ENCODE measurements around the gene CTDSPL2.
"Not testable (repeated sequence)": the region's sequence is repeated elsewhere in the genome, so short reads cannot be mapped to it uniquely, and the experiment has no call there.

Gene CTDSPL2

GRCh38 chr15:44443515-44443914 is 16.1 kb downstream of the CTDSPL2 start:
- TF ChIP-seq ISL1 (CRISPR knock-in tag; IDR thresholded peaks at IDR 0.05) (no peak), BACH2 (CRISPR knock-in tag; IDR thresholded peaks at IDR 0.05; ENCODE audit: borderline replicate concordance) (no peak), ZNF8 (CRISPR knock-in tag; IDR thresholded peaks at IDR 0.05) (no peak), ZFP30 (CRISPR knock-in tag; IDR thresholded peaks at IDR 0.05) (no peak), ZFP3 (CRISPR knock-in tag; IDR thresholded peaks at IDR 0.05) (no peak)

GRCh38 chr15:44447772-44448376 is 20.4 kb downstream of the CTDSPL2 start:
- TF ChIP-seq POU6F1 (CRISPR knock-in tag; IDR thresholded peaks at IDR 0.05; ENCODE audit: borderline replicate concordance, low read depth) (no peak), SNAI2 (CRISPR knock-in tag; IDR thresholded peaks at IDR 0.05) (no peak), CSRNP3 (CRISPR knock-in tag; IDR thresholded peaks at IDR 0.05) (no peak), TOX (CRISPR knock-in tag; IDR thresholded peaks at IDR 0.05; ENCODE audit: borderline replicate concordance) (no peak), GLIS3 (CRISPR knock-in tag; IDR thresholded peaks at IDR 0.05) (no peak), ZFP3 (CRISPR knock-in tag; IDR thresholded peaks at IDR 0.05) (no peak), ESRRG (CRISPR knock-in tag; IDR thresholded peaks at IDR 0.05) (no peak), CSDC2 (CRISPR knock-in tag; IDR thresholded peaks at IDR 0.05) (no peak), ZNF565 (CRISPR knock-in tag; conservative IDR thresholded peaks at IDR 0.05; ENCODE audit: low read depth) (no peak), ZNF8 (CRISPR knock-in tag; IDR thresholded peaks at IDR 0.05) (no peak), ZFP30 (CRISPR knock-in tag; IDR thresholded peaks at IDR 0.05) (no peak)
- no peak for ATAC-seq

More at GRCh38 chr15:44443515-44443914, 16.1 kb downstream of the CTDSPL2 start:
- no peak for ATAC-seq

- no peak for ATAC-seq
- no peak for TF ChIP-seq TCF4 (CRISPR knock-in tag; IDR thresholded peaks at IDR 0.05; ENCODE audit: borderline replicate concordance)
- TF ChIP-seq ZFP3 (CRISPR knock-in tag; IDR thresholded peaks at IDR 0.05) = no peak
- TF ChIP-seq ZC3H10 (CRISPR knock-in tag; IDR thresholded peaks at IDR 0.05) = no peak
- TF ChIP-seq SNAI2 (CRISPR knock-in tag; IDR thresholded peaks at IDR 0.05) = no peak
- no peak for TF ChIP-seq ESRRG (CRISPR knock-in tag; IDR thresholded peaks at IDR 0.05)
- no peak for TF ChIP-seq CREB5 (CRISPR knock-in tag; IDR thresholded peaks at IDR 0.05; ENCODE audit: low read depth)
- no peak for TF ChIP-seq CSDC2 (CRISPR knock-in tag; IDR thresholded peaks at IDR 0.05)
- no peak for TF ChIP-seq RARB (CRISPR knock-in tag; IDR thresholded peaks at IDR 0.05)
- TF ChIP-seq ZNF8 (CRISPR knock-in tag; IDR thresholded peaks at IDR 0.05) = no peak
- TF ChIP-seq GLIS3 (CRISPR knock-in tag; IDR thresholded peaks at IDR 0.05) = no peak
- no peak for TF ChIP-seq OSR1 (CRISPR knock-in tag; IDR thresholded peaks at IDR 0.05)
- no peak for TF ChIP-seq ISL1 (CRISPR knock-in tag; IDR thresholded peaks at IDR 0.05)
Observed at GRCh38 chr15:44450172-44450571, 22.7 kb downstream of the CTDSPL2 start.

GRCh38 chr15:44453578-44454283 is 26.3 kb downstream of the CTDSPL2 start:
- ATAC-seq = not testable (repeated sequence)

GRCh38 chr15:44458429-44458828 is 31.0 kb downstream of the CTDSPL2 start:
- no peak for ATAC-seq
- no peak for TF ChIP-seq BACH2 (CRISPR knock-in tag; IDR thresholded peaks at IDR 0.05; ENCODE audit: borderline replicate concordance)
- no peak for TF ChIP-seq CSRNP3 (CRISPR knock-in tag; IDR thresholded peaks at IDR 0.05)
- no peak for TF ChIP-seq ZNF565 (CRISPR knock-in tag; conservative IDR thresholded peaks at IDR 0.05; ENCODE audit: low read depth)
- no peak for TF ChIP-seq ISL1 (CRISPR knock-in tag; IDR thresholded peaks at IDR 0.05)
- TF ChIP-seq ARNTL (CRISPR knock-in tag; IDR thresholded peaks at IDR 0.05; ENCODE audit: borderline replicate concordance, low read depth) = no peak
- TF ChIP-seq SNAI2 (CRISPR knock-in tag; IDR thresholded peaks at IDR 0.05) = no peak
- TF ChIP-seq ZNF70 (CRISPR knock-in tag; IDR thresholded peaks at IDR 0.05) = no peak
- no peak for TF ChIP-seq CSDC2 (CRISPR knock-in tag; IDR thresholded peaks at IDR 0.05)
- TF ChIP-seq TSHZ2 (CRISPR knock-in tag; IDR thresholded peaks at IDR 0.05) = no peak
- TF ChIP-seq ZFP3 (CRISPR knock-in tag; IDR thresholded peaks at IDR 0.05) = no peak
